HS-5 (cell line): Measurements from ENCODE around the gene DGCR2.

Experiments
- DNase-seq: peaks from one replicate; pipeline ENCODE4 v3.0.0-alpha.2; 2012; ENCODE audit warnings: low read depth

DGCR2 gene

GRCh38 chr22:19127329-19128008 is 5.3 kb upstream of the DGCR2 start:
- no peak for DNase-seq

GRCh38 chr22:19126309-19127273 is 4.4 kb upstream of the DGCR2 start:
- DNase-seq: no peak

DNA sequence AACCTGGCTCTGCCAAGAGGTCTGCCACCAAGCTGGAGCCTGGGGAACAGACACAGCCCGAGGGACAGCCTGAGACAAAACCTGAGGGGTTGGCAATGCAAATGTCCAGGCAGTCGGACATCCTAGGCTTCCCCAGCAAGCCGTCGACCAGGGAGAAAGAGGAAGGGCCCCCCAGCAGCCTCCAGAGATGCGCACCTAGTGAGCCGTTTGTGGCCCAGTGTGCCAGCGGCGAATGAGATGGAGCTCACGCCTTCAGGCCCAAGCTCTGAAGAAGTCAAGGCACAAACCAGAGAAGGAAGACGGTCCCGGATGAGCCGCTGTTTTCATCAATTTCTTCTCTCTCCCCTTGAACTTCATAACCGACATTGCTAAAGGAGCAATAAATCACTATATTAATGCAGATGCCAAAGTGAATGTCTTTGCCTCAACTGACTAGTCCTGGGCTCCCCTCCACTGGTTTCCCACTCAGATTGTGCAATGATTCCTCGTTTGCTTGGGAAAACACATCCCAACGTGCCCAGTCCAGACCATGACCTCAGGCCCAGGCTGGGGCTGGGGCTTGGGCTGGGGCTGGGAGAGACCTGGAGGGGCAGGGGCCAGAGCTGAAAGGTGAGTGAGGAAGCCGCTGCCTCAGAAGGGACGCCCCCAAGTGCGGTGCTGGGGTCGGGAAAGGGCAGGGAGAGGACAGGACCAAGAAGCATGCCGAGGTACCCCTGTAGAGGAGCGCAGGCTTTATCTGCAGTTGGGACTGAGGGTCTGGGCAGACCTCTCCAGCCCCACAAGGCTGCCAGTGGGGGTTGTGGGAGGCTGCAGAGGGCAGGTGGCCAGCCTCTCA is 3.5 kb upstream of the DGCR2 start:
- no peak for DNase-seq

GRCh38 chr22:19125011-19125410 is 2.8 kb upstream of the DGCR2 start:
- DNase-seq: no peak

DNA sequence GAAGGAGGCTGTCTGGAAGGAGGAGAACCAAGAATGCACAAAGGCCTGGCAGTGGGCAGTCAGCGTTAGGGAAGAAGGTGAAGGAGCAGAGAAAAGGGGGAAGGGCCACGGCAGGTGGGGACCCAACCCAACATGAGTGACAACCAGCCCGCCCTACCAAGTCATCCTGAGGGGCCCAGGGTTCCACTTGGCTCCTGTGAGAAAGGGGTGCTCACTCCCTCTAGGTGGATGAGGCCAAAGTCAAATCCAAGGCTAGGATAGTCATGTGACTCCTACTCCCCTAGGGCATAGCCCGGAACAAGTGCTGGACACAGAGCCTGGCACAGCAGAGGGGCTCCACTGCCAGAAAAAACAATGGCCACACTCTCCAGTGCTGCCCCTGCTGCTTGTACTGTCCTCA is 2.2 kb upstream of the DGCR2 start:
- no peak for DNase-seq

- DNase-seq: no peak
These were observed 1.7 kb upstream of the DGCR2 start for GRCh38 chr22:19123936-19124335.

- DNase-seq: no peak
These were observed 710 bp upstream of the DGCR2 start for GRCh38 chr22:19122752-19123492.

- no peak for DNase-seq
These were observed 525 bp downstream of the DGCR2 start for GRCh38 chr22:19121631-19122142.

DNA sequence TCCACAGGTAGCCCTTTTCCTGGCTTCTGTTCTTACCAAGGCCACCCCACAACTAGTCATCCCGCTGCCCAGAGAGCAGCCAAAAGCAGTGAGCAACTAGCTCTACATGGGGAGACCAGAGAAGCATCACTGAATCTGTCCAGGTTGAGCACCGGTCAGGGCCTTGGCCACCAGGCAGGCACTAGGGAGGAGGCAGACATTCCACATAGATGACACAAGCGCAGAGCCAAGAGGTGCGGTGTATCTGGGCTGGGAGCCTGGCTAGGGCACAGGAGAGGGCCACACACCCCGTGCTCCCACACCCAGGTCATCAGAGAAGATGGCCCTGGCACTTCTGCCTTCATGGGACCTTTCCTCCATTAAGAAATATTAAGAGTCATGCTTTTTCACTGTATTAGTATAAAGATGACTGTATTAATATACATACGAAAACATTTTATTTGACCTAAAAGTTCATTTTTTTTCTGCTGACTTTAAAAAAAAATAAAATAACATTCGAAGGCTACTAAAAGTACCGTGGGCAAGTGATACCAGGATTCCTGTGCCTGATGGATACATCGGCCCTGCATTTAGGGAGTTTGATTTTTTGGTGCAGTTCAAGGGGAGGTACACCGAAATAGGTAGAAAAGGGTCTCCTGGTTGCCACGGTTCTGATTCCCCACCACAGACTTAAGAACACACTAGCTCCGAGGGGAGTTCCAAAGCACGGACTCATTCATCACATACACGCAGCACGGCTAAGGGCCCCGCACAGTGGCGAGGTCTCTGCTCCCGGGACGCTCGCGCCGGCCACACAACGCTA is 1.2 kb downstream of the DGCR2 start:
- no peak for DNase-seq

DNA sequence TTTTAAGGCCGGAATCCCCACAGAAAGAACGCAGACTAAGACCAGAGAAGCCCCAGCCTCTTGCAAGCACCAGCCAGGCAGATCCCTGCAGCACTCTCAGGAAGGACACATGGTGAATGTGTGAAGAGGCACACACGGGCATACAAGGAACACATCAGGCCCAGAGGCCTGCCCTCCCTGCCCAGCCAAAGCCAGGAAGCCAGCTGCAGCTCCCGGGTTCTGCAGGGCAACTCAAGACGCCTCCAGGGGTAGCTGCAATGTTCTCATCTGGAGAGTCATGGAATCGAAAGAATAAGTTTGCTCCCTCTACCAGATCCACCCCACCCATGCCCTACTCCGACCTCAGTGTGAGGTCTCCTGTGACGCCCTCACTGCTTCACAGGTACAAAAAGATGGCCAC is 2.3 kb downstream of the DGCR2 start:
- DNase-seq: no peak

GRCh38 chr22:19118329-19118880 is 3.8 kb downstream of the DGCR2 start:
- DNase-seq: no peak

DNA sequence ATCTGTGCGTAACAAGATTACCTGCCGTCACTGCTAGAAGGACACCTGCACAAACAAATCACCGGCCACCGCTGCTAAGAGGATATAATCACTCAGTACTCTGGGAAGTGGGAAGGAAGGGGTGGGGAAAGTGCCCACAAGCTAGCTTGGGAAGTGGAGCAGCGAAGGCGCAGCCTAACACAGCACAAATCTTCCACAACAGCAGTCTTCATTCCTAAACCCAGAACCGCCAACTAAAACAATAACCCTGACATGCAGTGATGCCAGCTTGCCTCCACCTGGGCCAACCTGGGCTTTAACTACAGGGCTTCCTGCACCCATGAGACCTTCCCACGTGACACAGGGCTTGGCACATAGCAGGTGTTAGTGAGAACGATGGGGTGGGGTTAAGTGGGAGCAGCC is 5.1 kb downstream of the DGCR2 start:
- no peak for DNase-seq

- no peak for DNase-seq
These were observed 6.6 kb downstream of the DGCR2 start for GRCh38 chr22:19115628-19116027.

DNA sequence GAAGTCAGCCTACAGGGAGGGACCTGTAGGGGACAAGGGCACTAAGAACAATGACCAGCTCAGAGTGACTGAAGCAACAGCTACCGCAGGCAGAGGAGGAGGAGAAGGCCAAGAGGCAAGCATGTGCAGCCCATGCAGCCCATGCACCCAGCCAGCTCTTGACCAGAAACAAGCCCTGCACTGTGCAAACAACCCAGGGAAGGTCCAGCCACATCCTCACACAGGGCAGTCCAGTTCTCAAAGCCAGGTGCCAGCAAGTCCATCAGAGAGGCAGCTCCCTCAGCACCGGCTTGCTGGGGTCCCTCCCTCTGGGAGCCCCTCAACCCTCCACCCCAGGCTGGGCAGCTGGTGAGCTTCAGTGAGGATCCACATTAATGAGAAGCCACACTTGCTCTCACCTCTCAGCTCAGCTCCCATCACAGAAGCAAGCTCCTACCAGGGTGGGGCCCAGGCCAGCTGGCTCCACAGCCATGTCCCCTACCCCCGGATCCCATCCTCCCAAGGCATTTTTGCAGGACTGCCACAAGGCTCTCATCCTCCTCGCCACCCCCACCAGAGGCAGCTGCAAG is 7.1 kb downstream of the DGCR2 start:
- no peak for DNase-seq

- no peak for DNase-seq
These were observed 8.8 kb downstream of the DGCR2 start for GRCh38 chr22:19113429-19113828.

DNA sequence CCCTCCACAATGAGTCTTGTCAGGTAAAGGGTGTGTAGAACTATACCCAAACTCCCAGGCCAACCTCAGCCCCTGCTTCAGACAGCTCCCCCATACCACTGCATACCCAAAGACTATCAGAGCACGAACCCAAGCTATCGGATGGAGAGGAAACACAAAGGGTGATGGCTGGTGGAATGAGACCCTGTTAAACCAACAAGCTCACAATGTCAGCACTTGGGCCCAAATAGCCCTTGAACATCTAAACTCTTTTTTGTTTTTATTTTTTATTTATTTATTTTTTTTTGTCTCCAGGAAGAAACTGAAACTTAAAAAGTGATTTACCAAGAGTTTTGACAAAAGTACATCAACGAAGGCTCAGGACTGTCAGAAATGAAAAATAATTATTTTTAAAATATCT is 10.6 kb downstream of the DGCR2 start:
- DNase-seq: no peak

DNA sequence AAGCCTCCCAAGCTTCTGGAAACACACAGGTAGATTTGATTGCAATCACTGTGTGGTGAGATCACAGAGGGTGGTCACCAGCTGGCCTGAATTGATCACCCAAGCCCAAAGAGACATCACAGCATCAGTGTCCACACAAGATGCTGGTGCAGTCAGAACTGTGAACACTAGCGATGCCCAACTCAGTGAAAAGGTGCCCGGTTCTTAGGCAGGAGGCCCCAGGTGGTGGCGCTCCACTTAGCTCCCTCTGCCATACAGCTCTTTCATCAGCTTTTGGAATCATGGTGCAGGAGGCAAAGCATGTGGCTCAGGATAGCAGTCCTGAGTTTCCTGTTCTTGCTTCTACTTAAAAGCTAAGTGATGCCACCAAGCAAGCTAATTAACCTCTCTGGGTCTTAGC is 11.1 kb downstream of the DGCR2 start:
- DNase-seq: no peak

DNA sequence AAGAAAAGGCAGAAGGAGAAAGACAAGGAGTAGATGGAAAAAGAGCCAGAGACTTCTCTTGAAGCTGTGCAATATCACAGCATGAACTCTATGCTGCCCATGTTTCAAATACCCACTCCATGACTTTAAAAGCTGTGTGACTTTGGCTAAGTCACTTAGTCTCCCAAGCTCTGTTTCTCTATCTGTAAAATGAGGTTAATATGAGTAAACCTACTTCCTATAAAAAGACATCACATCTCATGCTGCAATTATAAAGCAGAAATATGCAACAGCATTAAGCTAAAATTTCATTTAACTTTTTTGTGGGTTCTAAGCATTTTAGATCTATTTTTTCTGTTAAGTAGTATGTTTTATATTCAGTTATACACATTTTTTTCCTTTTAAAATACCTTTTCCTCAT is 11.6 kb downstream of the DGCR2 start:
- DNase-seq: no peak

- no peak for DNase-seq
These were observed 12.2 kb downstream of the DGCR2 start for GRCh38 chr22:19110064-19110458.
